DND-41 (cell line): ENCODE measurements around the gene HLCS.

ENCODE experiments used
- ATAC-seq: fragments of 200-7000 bp; cut with Tn5 transposase; 3 replicates; pipeline ENCODE4 v1.9.1; 2021; ENCODE audit warnings: low read depth; ENCODE audit not compliant: insufficient read depth
- DNase-seq: peaks from one replicate; pipeline ENCODE4 v3.0.0-alpha.2; 2020
- H2AFZ ChIP-seq: 2 replicates; pipeline ENCODE4 v1.6.0; 2012; ENCODE audit warnings: low read depth, low read length
- H3K27ac ChIP-seq: 2 replicates; pipeline ENCODE4 v1.5.1; 2012; ENCODE audit warnings: low read length, inconsistent platforms
- H3K27me3 ChIP-seq: fragments of 200-600 bp; sonication (generic); 2 replicates; pipeline ENCODE4 v1.6.0; 2012; ENCODE audit warnings: low read length, mild to moderate bottlenecking, inconsistent platforms; ENCODE audit not compliant: insufficient read depth, poor library complexity
- H3K36me3 ChIP-seq: 2 replicates; pipeline ENCODE4 v1.5.1; 2012; ENCODE audit warnings: low read length, inconsistent platforms; ENCODE audit not compliant: insufficient read depth
- H3K4me1 ChIP-seq: 2 replicates; pipeline ENCODE4 v1.5.1; 2012; ENCODE audit warnings: mild to moderate bottlenecking, low read length; ENCODE audit not compliant: insufficient read depth
- H3K4me2 ChIP-seq: 2 replicates; pipeline ENCODE4 v1.6.0; 2012; ENCODE audit warnings: mild to moderate bottlenecking, moderate library complexity, low read length, inconsistent platforms; ENCODE audit not compliant: insufficient read depth
- H3K4me3 ChIP-seq, 2 experiments: fragments of 200-600 bp in 1 of 2; shearing (Covaris generic) in 1 of 2; 2 replicates each; pipeline ENCODE4 v1.5.1; 2012 to 2016; ENCODE audit warnings: inconsistent platforms in 2 of 2, low read length in 2 of 2, mild to moderate bottlenecking in 2 of 2, low read depth in 1 of 2, moderate library complexity in 1 of 2
- H3K79me2 ChIP-seq: 2 replicates; pipeline ENCODE4 v1.6.0; 2012; ENCODE audit warnings: low read length, inconsistent platforms; ENCODE audit not compliant: insufficient read depth
- H3K9ac ChIP-seq: 2 replicates; pipeline ENCODE4 v1.6.0; 2012; ENCODE audit warnings: low read depth, mild to moderate bottlenecking, inconsistent platforms, low read length, moderate library complexity
- H3K9me3 ChIP-seq: 2 replicates; pipeline ENCODE4 v1.5.1; 2012; ENCODE audit warnings: low read length, moderate library complexity, mild to moderate bottlenecking, inconsistent platforms; ENCODE audit not compliant: insufficient read depth, severe bottlenecking
- H4K20me1 ChIP-seq: 2 replicates; pipeline ENCODE4 v1.6.0; 2012; ENCODE audit warnings: low read length; ENCODE audit not compliant: insufficient read depth
- EZH2 ChIP-seq: IDR thresholded peaks from 3 replicates; pipeline ENCODE4 v1.6.1; 2012; ENCODE audit warnings: borderline replicate concordance, low read depth, mild to moderate bottlenecking, moderate library complexity, low read length, inconsistent platforms; ENCODE audit not compliant: severe bottlenecking
- TF ChIP-seq, protein P1 (sequence below): IDR thresholded peaks from 2 replicates; pipeline ENCODE4 v1.5.1; 2012; ENCODE audit warnings: borderline replicate concordance, low read length, moderate library complexity, mild to moderate bottlenecking; ENCODE audit not compliant: poor library complexity, severe bottlenecking; ENCODE audit errors: extremely low read depth

Gene HLCS

DNA sequence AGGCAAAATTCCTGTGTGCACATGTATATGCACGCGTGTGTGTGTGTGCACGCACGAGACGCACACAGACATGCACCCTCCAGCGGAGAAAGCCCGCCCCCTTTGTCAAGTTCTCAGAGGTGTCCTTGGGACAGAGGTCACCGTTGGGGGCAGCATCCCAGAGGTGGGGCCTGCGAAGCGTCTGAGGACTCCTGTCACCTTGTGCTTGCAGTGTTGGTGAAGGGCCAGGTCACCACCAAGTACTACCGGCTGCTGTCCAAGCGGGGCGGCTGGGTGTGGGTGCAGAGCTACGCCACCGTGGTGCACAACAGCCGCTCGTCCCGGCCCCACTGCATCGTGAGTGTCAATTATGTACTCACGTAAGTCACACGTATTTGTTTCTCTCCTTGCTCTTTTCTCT, 225.0 kb downstream of the HLCS start:
- TF ChIP-seq, protein P1, sequence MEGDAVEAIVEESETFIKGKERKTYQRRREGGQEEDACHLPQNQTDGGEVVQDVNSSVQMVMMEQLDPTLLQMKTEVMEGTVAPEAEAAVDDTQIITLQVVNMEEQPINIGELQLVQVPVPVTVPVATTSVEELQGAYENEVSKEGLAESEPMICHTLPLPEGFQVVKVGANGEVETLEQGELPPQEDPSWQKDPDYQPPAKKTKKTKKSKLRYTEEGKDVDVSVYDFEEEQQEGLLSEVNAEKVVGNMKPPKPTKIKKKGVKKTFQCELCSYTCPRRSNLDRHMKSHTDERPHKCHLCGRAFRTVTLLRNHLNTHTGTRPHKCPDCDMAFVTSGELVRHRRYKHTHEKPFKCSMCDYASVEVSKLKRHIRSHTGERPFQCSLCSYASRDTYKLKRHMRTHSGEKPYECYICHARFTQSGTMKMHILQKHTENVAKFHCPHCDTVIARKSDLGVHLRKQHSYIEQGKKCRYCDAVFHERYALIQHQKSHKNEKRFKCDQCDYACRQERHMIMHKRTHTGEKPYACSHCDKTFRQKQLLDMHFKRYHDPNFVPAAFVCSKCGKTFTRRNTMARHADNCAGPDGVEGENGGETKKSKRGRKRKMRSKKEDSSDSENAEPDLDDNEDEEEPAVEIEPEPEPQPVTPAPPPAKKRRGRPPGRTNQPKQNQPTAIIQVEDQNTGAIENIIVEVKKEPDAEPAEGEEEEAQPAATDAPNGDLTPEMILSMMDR: no peak
- TF ChIP-seq EZH2: no peak
- Histone ChIP-seq H3K4me3 (no peak overlapping the region), H3K4me2 (no peak overlapping the region), H4K20me1 (no peaks in the 10 kb centered on the region), H3K4me1 (no peaks in the 10 kb centered on the region), H3K36me3 (no peaks in the 10 kb centered on the region), H3K27ac (no peak overlapping the region), H3K9ac (no peak overlapping the region), H3K79me2 (no peaks in the 10 kb centered on the region), H2AFZ (no peak overlapping the region), H3K27me3 (no peaks in the 10 kb centered on the region), H3K9me3 (no peaks in the 10 kb centered on the region)
- DNase-seq (no peak), ATAC-seq (no peak)

DNA sequence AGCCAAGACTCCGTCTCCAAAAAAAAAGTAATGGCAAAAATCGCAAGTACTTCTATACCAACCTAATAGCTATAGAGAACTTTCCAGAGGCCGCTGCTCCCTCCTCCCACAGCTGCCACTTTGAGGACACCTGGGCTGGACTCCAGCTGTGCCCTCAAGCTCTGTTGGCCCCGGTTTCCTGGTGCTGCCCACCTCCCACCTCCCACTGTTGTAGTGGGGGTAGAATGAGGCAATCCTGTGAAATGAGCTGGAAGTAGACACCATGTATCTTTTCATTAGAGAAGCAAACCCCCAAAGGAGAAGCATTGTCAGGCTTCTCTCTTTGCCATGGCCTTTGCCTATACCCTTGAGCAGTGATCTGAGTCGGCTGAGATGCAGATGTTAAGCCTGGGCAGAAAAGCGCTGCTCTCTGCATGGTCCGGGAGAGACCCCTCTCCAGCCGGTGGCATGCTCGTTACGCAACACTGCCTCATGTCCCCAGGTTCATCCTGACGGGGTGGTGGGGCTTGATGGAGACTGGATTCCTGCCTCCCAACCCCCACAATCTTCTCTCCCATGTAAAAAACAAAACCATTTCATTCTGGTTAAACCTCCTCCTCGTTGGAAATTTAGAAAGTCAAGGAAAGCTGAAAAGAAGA, 227.9 kb downstream of the HLCS start:
- Histone ChIP-seq H3K27ac (no peak overlapping the region), H4K20me1 (no peaks in the 10 kb centered on the region), H3K9ac (no peak overlapping the region), H3K27me3 (no peaks in the 10 kb centered on the region), H3K4me3 (no peak overlapping the region), H2AFZ (no peak overlapping the region), H3K4me1 (no peaks in the 10 kb centered on the region), H3K9me3 (no peaks in the 10 kb centered on the region), H3K36me3 (0 out of 2 replicates have a peak, but pooled peaks cover 3% of the 10 kb centered on the region), H3K4me2 (no peak overlapping the region), H3K79me2 (no peaks in the 10 kb centered on the region)
- TF ChIP-seq, protein P1: no peak
- TF ChIP-seq EZH2: no peak
- no peak for DNase-seq
- ATAC-seq: no peak

DNA sequence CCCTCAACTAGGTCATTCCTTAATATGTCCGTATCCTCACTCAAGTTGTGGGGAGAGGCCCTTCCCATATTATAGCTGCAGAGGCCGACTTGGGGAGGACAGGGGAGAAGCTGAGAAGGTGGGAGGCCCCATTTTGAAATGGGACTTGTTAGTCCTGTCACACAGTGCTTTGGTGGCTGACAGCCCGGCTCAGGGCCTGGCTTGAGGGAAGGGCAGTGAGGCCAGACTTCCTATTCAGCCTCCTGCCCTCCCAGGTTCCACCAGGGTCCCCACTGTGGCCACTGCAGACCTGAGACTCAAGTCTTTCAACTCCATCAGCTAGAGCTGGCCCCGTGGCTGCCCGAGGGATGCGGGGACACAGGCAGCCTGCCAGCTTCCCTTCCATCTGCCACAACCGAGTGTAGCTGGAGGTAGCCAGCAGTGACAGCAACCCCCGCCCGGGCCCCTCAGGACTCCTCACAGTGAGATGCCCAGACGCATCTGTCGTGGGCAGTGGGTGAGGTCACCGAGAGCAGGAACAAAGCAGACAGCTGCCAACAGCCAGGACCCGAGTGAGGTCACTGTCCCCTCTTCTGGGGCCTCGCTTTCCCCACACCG, 230.6 kb downstream of the HLCS start:
- DNase-seq: no peak

More for the DNA sequence above, 230.6 kb downstream of the HLCS start:
- Histone ChIP-seq H3K4me2 (no peak overlapping the region), H3K9ac (no peak overlapping the region), H3K4me3 (no peak overlapping the region), H2AFZ (no peak overlapping the region), H4K20me1 (no peaks in the 10 kb centered on the region), H3K9me3 (no peaks in the 10 kb centered on the region), H3K27me3 (no peaks in the 10 kb centered on the region), H3K27ac (no peak overlapping the region), H3K4me1 (no peaks in the 10 kb centered on the region), H3K36me3 (0 out of 2 replicates have a peak, but pooled peaks cover 3% of the 10 kb centered on the region), H3K79me2 (no peaks in the 10 kb centered on the region)
- TF ChIP-seq, protein P1: no peak
- TF ChIP-seq EZH2: no peak
- ATAC-seq: no peak
